CD4-positive, alpha-beta T cell treated with Interleukin-2 at 100 ng/mL for 4 hours (primary cell): ENCODE data around the gene JMJD1C.
"Not testable (repeated sequence)": the region's sequence is repeated elsewhere in the genome, so short reads cannot be mapped to it uniquely, and the experiment has no call there.

Source experiments
- DNase-seq: peaks from one replicate; pipeline ENCODE4 v3.0.0-alpha.2; 2020; ENCODE audit warnings: low spot score

The JMJD1C gene

DNA sequence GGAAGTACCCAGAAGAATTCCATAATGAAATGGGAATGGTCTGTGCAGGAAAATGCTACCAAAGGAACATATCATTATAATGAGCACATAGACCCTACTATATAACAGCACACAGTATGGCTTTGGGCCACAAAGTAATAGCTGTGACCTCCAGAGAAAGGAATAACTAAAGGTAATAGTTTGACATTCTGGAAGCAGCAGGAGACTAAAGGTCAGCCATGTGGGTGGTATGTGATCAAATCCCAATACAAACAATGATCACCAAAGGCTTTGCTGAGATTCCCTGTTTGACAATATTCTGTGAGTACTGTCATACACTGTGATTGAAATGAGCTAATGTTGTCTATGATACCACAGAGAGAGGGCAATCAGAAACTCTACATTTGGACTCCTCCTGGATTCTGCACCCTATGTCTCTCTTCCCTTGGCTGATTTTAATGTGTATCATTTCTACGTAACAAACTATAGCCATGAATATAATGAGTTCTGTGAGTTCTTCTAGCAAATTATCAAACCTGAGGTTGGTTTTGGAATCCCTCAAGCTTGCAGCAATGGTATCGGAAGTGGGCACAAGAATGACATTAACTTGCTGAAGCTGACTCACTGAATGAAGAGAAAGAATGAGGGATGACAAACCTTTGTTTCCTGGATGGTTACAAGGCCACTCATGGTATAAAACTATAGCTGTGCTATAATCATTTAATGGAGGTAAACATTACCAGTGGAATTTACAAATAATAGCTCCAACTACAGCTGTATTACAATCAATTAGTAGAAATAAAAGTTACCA, 99.6 kb downstream of the JMJD1C start:
- DNase-seq, result no peak

DNA sequence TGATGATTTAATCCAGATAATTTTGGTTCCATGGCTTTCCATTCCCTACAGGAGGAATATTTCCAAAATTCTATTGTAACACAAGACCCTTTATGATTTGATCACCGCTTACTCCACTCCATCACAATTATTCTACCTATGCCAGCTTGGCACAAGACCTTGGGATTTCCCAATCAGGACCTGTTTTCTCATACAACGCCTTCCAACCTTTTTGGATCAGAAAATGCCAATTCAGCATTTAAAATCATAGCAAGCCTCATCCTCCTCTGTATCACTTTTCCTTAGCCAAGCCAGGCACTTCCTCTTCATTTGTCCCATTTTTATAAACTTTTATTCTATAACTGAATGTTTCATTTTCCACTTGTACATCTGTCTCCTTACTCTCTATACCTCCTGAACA, 100.9 kb downstream of the JMJD1C start:
- no peak for DNase-seq

DNA sequence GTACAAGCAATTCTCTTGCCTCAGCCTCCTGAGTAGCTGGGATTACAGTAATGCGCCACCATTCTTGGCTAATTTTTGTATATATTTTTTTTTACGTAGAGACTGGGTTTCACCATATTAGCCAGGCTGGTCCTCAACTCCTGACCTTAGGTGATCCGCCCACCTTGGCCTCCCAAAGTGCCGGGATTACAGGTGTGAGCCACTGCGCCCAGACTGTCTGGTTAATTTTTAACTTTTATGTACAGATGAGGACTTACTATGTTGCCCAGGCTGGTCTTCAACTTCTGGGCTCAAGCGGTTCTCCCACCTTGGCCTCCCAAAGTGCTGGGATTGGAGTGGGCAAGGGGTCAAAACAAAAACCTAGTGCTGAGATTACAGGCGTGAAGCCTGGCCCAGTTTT, 101.8 kb downstream of the JMJD1C start:
- DNase-seq, result no peak

DNA sequence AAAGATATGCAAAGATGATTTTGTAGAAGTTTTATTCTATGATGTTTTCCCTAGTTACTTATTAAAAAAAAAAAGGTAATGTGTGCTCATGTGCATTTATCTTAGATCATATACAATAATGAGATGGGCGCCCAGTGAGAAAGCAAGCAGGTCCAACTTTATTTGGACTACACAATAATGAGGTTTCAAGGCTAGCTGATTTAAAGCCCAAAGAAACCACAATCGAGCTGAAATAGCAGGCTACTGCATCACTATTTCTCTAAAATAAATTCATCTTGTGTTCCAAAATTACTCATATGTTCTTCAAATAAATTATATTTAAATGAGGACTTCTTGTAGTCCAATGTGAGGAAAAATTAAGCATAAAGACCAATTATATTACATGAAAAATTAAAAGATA, 110.1 kb downstream of the JMJD1C start:
- no peak for DNase-seq

DNA sequence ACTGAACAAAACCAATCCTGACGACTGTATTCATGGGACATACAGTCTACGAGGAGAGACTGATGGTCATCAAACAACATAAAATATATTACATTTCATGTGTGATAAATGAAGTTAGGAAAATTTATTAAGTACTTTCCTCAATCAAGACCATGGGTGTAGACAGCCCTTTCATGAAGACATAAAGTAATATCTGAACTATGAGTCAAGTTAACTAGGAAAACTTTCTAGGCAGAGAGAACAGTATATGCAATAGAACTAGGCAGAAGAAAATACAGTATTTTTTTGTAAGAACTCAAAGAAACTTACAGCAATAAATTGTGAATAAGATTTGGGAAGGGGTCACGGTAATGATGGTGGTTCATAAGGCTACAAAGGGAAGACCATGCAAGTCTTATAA, 112.8 kb downstream of the JMJD1C start:
- no peak for DNase-seq

DNA sequence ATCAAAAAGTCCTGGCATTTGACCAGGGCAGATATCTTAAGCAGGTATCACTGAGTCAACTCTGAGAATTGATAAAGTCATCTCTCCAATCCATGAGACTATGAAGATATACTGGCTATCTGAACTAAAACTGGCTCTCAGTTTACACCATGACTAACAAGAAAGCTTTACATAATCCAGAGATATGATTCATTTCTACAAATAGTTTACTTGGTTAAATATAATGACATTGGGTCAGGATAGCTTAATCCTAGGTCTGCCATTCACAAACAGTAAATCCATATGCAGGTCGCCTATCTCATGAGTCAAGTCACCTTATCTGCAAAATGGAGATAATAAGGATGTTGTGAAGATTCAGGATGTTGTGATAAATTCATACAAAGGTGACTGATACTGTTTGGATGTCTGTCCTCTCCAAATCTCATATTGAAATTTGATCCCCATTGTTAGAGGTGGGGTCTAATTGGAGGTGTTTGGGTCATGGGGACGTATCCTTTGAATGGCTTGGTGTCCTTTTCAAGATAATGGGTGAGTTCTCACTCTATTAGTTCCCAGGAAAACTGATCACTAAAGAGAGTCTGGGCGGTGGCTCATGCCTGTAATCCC, 117.4 kb downstream of the JMJD1C start:
- DNase-seq, result no peak

DNA sequence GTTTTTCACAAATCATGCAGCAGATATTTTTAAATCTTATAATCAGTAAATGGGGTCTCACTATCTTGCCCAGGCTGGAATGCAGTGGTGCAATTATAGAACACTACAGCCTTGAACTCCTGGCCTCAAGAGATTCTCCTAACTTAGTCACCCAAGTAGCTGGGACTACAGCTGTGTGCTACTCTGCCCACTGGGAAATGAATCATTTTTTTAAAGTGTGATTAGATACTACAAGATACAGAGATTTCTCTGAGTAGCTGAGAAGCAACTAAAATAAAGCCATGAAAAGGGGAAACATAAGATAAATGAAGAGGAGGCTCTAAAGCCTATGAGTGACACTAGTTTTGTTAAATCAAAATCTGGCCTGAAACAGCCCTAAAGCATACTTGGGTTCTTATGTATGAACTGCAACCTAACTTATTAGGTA, 119.7 kb downstream of the JMJD1C start:
- DNase-seq, result no peak

DNA sequence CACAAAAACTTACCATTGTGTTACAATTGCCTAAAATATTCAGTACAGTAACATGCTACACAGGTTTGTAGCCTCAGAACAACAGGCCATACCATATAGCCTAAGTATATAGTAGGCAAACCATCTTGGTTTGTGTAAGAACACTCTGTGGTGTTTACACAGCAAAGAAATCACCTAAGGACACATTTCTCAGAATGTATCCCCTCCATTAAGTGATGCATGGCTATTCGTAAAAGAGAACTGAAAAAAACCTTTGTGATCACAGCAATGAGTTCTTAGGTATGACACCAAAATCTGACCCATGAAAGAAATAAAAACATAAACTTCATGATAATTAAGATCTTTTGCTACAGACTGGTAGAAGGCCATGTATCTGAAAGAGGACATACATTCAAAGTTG, 121.5 kb downstream of the JMJD1C start:
- DNase-seq, result no peak

DNA sequence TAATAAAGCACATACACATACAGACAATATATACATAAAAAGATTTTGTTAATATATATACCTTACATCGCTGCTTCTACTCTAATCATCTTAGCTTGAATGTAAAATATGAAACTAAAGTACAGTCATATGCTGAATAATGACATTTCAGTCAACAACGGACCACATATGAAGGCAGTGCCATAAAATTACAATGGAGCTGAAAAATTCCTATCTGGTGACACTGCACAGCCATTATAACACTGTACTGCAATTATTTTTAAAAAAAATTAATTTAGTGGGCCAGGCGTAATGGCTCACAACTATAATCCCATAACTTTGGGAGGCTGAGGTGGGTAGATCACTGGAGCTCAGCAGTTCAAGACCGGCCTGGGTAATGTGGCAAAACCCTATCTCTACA, 122.3 kb downstream of the JMJD1C start:
- no peak for DNase-seq

DNA sequence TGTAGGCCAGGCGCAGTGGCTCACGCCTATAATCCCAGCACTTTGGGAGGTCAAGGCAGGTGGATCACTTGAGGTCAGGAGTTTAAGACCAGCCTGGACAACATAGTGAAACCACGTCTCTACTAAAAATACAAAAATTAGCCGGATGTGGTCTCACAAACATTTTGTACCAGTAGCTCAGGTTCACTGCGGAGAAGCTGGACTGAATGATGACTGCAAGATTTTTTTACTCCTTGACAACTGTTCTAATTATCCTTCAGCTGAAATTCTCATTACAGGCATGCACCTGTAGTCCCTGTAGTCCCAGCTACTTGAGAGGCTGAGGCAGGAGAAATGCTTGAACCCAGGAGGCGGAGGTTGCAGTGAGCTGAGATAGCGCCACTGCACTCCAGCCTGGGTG, 126.1 kb downstream of the JMJD1C start:
- DNase-seq, result not testable (repeated sequence)

DNA sequence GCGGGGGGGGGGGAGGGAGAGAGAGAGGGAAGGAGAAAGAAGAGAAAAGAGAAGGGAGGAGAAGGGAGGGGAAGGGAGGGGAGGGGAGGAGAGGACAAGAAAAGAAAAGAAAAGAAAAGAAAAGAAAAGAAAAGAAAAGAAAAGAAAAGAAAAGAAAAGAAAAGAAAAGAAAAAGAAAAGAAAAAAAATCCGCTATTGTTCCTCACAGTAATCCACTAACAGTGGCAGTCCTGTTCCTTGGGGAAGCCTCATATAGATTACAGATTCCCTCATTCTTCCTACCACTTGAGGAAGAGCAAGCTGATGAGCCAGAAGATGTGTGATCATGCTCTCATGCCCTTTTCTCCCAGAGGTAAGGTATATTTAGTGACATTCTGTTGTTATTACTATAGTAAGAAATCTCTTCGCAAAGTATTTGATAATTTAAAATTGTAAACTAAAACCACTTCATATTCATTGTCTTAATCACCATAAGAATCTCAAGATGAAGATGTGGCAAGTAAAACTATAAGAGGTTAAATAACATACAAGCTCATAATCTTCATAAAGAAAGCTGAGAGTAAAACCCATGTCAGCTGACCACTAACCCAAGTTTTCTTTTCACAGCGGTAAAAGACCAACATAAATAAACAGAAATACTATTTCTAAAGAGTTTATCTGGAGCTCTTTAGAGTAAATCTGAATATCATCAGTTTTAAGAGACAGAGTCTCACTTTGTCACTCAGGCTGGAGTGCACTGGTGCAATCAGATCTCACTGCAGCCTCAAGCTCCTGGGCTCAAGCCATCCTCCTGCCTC, 128.1 kb downstream of the JMJD1C start:
- DNase-seq, result no peak

DNA sequence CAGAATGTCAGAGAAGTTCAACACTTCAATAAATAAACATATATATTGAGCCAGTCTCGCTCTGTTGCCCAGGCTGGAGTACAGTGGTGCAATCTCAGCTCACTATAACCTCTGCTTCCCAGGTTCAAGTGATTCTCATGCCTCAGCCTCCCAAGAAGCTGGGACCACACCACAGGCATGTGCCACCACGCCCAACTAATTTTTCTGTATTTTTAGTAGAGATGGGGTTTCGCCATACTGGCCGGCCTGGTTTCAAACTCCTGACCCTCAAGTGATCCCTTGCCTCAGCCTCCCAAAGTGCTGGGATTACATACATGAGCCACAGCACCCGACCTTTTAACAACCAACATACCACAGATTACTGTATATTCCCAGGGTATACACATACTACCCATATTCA, 134.2 kb downstream of the JMJD1C start:
- DNase-seq, result no peak

DNA sequence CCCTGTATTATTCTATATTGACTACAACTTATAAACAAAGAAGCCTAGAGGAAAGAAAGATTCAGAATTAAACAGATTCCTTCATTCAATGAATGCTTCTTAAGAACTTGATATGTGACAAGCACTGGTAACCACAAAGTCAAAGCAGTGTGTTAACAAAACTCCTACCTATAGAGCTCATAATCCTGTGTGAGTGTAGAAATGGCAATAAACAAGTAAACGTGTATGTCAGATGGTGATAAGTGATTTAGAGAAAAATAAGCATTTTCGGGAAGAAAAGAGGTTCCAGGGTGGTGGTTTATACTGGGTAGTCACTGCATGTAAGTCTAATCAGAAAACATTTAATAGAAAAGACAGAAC, 141.3 kb downstream of the JMJD1C start:
- DNase-seq, result no peak

DNA sequence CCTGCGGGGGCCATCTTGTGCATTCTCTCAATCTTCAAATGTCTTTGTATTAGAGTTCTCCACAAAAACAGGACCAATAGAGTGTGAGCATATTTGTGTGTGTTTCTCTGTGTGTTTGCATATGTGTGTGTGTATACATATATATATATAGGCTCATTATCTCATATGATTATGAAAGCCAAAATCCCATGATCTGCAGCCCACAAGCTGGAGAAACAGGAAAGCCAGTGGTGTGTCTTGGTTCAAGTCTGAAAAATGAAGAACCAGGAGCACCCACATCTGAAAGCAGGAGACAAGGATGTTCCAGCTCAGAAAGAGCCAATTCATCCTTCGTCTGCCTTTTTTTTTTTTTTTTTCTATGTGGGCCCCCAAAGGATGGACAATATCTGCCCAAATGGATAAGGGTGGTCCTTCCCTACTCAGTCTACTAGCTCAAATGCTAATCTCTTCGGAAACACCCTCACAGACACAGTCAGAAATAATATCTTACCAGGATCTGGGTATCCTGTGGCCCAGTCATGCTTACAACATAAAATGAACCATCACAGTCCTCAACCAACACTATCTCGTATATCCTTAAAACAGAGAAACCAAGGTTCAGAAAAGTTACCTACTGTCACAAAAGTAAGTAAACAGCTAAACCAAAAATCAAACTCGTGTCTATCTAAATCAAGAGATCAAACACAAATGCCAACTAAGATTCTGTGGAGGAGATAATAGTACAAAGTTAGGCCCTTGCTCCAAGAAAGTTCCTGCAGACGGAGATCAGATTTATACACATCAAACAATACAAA, 141.9 kb downstream of the JMJD1C start:
- DNase-seq, result no peak

DNA sequence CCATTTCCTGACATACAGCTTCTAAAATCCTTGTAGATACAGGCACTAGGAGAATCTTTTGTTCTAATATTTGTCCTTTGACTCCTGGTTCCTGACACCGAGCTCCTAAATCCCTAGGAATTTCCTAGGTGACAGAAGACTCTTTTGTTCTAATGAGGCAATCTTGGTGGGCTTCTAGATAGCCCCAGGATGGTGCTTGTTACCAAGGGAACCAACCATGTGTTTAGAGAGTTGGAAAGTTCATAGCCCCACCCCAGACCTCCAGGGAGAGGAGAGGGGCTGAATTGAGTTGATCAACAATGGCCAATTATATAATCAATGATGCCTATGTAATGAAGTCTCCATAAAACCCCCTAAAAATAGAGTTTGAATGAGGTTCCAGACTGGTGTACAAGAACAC, 145.1 kb downstream of the JMJD1C start:
- no peak for DNase-seq

DNA sequence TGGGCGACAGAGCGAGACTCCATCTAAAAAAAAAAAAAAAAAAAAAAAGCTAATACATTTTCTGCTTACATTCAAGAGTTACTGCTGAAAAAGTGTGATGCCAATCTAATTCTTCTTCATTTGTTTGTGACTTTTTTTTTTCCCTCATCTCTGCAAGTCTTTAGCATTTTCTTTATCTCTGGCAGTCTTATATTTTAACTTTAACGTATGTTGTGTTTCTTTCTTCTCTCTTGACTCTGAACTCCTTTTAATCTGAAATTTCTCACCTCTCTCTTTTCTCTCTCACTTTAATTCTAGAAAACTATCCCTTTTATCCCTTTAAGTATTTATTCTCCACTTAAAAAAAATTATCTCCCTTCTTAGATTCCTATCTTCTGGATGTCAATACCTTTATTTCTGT, 146.5 kb downstream of the JMJD1C start:
- no peak for DNase-seq

DNA sequence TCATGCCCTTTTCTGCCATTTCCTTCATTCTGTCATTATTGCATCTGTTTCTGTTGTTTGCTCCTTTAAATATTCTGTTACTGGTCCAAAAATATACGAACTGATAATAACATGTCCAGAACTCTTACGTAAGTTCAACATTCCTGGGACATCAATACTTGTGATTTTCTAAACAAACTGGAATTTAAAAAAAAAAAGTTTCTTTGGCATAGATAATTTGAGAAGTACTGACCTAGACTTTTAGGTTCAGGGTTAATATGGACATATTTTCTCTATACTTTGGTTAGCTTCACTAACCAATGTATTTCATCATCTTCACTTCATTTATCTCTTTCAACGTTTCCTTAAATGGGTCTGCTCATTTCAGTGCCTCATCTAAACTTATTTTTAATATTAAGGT, 147.3 kb downstream of the JMJD1C start:
- no peak for DNase-seq

DNA sequence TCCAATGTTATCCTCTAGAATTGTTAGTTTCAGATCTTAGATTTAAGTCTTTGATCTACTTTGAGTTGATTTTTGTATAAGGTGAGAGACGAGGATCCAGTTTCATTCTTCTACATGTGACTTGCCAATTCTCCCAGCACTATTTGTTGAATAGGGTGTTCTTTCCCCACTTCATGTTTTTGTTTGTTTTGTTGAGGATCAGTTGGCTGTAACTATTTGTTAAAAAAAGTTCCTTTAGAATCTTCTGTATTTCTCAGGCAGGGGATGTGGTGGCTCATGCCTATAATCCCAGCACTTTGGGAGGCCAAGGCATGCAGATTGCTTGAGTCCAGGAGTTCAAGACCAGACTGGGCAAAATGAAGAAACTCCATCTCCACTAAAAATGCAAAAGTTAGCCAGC, 151.8 kb downstream of the JMJD1C start:
- DNase-seq, result no peak

DNA sequence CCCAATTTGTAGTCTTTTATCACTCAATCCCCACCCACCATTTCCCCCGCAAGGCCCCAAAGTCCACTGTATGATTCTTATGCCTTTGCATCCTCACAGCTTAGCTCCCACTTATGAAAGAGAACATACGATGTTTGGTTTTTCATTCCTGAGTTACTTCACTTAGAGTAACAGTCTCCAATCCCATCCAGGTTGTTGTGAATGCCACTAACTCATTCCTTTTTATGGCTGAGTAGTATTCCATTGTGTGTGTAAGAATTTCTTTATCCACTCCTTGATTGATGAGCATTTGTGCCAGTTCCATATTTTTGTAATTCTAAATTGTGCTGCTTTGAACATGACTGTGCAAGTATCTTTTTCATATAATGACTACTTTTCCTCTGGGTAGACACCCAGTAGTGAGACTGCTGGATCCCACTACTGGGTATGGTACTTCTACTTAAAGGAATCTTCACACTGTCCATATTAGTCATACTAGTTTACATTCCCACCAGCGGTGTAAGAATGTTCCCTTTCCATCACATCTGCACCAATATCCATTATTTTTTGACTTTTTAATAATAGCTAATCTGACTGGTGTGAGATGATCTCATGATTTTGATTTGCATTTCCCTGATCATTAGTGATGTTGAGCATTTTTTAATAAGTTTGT, 152.6 kb downstream of the JMJD1C start:
- DNase-seq, result no peak

DNA sequence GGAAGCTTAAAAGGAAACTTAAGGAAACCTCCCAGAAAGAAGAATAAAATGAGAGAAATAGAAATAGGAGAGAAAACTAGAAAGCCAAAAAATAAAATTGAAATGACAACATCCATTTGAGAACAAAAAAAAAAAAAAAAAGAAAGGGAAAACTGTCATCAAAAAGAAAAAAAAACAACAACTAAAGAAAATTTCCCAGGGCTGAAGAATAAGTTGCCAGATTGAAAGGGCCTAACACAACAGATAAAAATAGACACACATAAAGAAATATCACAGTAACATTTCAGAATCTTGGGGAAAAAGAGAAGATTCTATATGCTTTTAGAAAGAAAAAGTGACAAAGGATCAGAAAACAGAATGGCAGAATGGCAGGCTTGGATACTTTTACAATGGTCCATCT, 157.1 kb downstream of the JMJD1C start:
- no peak for DNase-seq

DNA sequence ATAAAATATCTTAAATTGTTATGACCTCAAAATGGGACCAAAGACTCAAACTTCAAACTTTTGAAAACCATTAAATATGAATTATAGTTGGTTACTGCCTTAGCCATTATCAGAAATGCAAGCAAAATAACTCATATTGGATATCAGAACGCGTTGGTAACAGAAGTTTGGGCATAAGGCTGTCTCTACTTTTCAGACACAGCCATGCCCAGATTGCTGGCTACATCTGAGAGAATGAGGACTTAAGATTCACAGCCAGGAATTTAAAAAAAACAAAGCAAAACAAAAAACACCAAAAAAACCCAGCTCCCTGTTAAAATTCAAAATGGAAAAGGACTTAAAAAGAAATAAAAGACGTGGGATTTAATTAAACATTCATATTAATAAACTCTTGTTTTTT, 161.6 kb downstream of the JMJD1C start:
- DNase-seq, result no peak

DNA sequence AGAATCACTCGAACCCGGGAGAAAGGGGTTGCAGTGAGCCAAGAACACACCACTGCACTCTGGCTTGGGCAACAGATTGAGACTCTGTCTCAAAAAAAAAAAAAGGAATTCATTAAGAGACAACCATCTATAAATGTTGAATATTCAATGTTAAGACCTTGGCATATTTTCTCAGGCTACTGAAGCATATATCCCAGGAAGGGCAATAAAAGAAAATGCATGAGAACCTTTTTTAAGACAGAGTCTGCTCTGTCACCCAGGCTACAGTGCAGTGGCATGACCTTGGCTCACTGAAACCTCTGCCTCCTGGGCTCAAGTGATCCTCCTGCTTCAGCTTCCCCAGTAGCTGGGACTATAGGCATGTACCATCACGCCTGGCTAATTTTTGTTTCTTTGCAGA, 165.0 kb downstream of the JMJD1C start:
- no peak for DNase-seq
